Fibroblast of pulmonary artery (primary cell): ENCODE data around the gene SLC6A6.

Experiments used
- DNase-seq: peaks from one replicate; pipeline ENCODE4 v3.0.0-alpha.2; 2010; ENCODE audit warnings: low read depth
- H3K4me3 ChIP-seq: replicated peaks from 2 replicates; pipeline ENCODE4 v1.5.1; 2011; ENCODE audit warnings: low read depth, mild to moderate bottlenecking, control low read depth, low read length, moderate library complexity
- CTCF ChIP-seq: IDR thresholded peaks from 2 replicates; pipeline ENCODE4 v1.5.1; 2011; ENCODE audit warnings: mild to moderate bottlenecking, control low read depth, low read length, inconsistent platforms; ENCODE audit errors: missing control alignments

SLC6A6 gene

DNA sequence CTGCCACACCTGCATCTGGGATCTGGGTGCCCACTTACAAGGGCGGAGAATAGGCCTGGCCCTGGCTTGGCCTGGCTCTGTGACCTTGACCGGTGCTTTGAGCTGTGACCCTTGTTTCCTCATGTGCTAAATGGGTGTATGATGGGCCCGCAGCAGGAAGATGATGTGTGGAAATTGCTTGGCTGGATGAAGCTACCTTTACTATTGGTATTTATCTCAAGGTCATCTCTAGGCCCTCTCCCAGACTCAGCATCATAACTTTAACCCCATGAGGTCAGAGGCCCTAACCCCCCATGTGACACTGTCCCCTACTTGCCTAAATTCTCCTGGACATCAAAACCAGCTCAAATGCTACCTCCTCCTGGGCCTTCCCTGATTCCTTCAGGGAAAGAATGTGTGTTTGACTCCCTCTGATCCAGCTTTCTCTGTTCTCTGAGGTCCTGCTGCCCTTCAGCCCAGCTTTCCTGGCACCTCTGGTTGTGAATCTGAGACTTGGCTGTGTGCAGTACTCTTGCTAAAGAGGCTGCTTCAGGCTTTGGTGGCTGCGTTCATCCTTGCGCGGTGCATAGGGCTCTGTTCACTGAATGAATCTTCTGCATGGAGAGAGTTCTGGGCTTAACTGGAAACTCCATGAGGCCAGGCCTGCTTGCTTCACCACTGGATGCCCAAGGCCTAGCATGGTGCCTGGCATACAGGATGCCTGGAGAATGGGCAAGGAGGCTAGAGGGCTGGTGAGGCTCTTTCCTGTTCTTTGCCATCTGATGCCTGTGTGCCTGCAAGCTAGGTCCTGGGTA is 25.2 kb upstream of the SLC6A6 start:
- DNase-seq = no peak
- TF ChIP-seq CTCF = no peak
- no peak overlapping the region for H3K4me3 ChIP-seq

DNA sequence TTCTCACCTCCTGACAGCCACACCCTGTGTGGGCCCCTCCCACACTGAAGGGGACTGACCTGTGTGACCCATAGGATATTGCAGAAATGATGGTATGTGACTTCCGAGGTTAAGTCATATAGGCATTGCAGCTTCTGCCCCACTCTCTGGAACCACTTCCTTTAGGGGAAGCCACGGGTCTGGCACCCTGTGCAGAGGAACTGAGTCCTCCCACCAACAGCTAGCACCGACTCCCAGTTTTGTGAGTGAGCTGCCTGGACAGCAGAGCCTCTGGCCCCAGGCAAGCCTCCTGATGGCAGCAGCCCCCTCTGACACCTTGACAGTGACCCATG is 24.6 kb upstream of the SLC6A6 start:
- no peak for TF ChIP-seq CTCF
- no peak overlapping the region for H3K4me3 ChIP-seq
- no peak for DNase-seq

GRCh38 chr3:14378415-14378814 is 24.0 kb upstream of the SLC6A6 start:
- H3K4me3 ChIP-seq = no peak overlapping the region
- no peak for TF ChIP-seq CTCF
- DNase-seq = no peak

DNA sequence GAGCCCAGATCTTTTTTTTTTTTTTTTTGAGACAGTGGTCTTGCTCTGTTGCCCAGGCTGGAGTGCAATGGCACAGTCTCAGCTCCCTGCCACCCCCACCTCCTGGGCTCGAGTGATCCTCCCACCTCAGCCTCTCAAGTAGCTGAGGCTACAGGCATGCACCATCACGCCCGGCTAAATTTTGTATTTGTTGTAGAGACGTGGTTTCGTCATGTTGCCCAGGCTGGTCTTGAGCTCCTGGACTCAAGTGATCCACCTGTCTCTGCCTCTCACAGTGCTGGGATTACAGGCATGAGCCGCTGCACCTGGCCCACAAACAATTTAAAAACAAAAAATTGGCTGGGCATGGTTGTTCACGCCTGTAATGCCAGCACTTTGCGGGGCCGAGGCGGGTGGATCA is 22.6 kb upstream of the SLC6A6 start:
- no peak overlapping the region for H3K4me3 ChIP-seq
- DNase-seq = no peak
- TF ChIP-seq CTCF = no peak

DNA sequence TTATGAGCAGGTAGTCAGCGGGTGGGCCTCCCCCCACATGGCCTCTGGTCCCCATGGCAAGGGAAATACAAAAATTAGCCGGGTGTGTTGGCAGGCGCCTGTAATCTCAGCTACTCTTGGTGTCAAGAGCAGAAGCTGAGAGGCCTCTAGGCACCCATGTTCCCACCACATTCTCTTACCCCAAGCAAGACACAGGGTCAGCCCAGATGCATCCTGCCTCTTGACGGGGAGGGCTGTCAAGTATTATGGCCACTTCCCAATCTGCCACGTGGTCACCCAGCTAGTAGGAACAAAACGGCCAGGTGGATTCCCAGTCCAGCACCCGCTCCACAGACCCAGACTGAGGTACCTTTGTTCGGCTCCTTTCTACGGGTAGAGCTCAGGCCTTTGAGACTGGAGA is 16.2 kb upstream of the SLC6A6 start:
- TF ChIP-seq CTCF = no peak
- no peak overlapping the region for H3K4me3 ChIP-seq

DNA sequence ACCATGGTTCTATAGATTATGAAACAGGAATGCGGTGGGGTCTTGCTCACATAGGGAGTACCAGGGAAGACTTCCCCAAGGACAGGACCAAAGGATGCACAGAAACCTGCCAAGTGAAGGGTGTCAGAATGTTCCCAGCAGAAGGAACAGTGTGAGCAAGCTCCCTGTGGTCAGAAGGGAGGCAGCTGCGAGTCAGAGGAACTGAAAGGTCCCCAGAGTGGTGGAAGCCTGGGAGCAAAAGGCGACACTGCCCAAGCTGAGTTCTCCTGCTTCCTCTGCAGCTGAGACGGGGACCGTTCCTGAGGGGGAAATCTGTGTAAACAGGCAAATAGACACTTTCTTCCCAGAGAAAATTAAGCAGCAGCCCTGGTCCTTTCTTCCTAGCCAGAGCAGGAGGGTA is 14.2 kb upstream of the SLC6A6 start:
- no peak for DNase-seq
- H3K4me3 ChIP-seq = no peak overlapping the region
- TF ChIP-seq CTCF = no peak

More for the DNA sequence above, 16.2 kb upstream of the SLC6A6 start:
- DNase-seq = no peak

GRCh38 chr3:14389166-14389606 is 13.2 kb upstream of the SLC6A6 start:
- no peak for TF ChIP-seq CTCF
- H3K4me3 ChIP-seq = no peak overlapping the region
- no peak for DNase-seq
